Hepatocyte (in vitro differentiated cells): Measurements from ENCODE around the gene FBXO2. TPM values are rescaled to one million over a fixed set of nuclear protein-coding genes. Genes with fewer than 3 reads are reported as not detected.
A peak's percentile ranks its signal among the peaks of the same experiment; 100 is the strongest.

Experiments
- DNase-seq: peaks from one replicate; pipeline ENCODE4 v3.0.0-alpha.2; 2016; ENCODE audit warnings: low spot score
- H2AFZ ChIP-seq: fragments of 200-600 bp; sonication (generic); 2 replicates; pipeline ENCODE4 v1.6.0; 2016; ENCODE audit warnings: antibody characterized with exemption, mild to moderate bottlenecking
- H3K27ac ChIP-seq: fragments of 200-600 bp; sonication (generic); 2 replicates; pipeline ENCODE4 v1.5.1; 2016; ENCODE audit warnings: mild to moderate bottlenecking
- H3K27me3 ChIP-seq: fragments of 200-600 bp; sonication (generic); 2 replicates; pipeline ENCODE4 v1.6.1; 2016
- H3K36me3 ChIP-seq: fragments of 200-600 bp; sonication (generic); replicated peaks from 2 replicates; pipeline ENCODE4 v1.5.1; 2016; ENCODE audit warnings: low read depth; ENCODE audit not compliant: insufficient read depth
- H3K4me1 ChIP-seq: fragments of 200-600 bp; sonication (generic); 2 replicates; pipeline ENCODE4 v1.5.1; 2016; ENCODE audit warnings: mild to moderate bottlenecking, moderate library complexity; ENCODE audit not compliant: insufficient read depth
- H3K4me2 ChIP-seq: fragments of 200-600 bp; sonication (generic); 2 replicates; pipeline ENCODE4 v1.6.0; 2016
- H3K4me3 ChIP-seq: fragments of 200-600 bp; sonication (generic); 2 replicates; pipeline ENCODE4 v1.5.1; 2016; ENCODE audit warnings: mild to moderate bottlenecking
- H3K79me2 ChIP-seq: fragments of 200-600 bp; sonication (generic); 2 replicates; pipeline ENCODE4 v1.6.0; 2017; ENCODE audit warnings: mild to moderate bottlenecking
- H3K9me2 ChIP-seq: fragments of 200-600 bp; sonication (generic); replicated peaks from 2 replicates; pipeline ENCODE4 v1.6.0; 2017; ENCODE audit warnings: mild to moderate bottlenecking; ENCODE audit not compliant: insufficient read depth
- H3K9me3 ChIP-seq: fragments of 200-600 bp; sonication (generic); 2 replicates; pipeline ENCODE4 v1.5.1; 2016; ENCODE audit warnings: low read depth, mild to moderate bottlenecking
- H4K20me1 ChIP-seq: fragments of 200-600 bp; sonication (generic); 2 replicates; pipeline ENCODE4 v1.6.0; 2016; ENCODE audit warnings: mild to moderate bottlenecking; ENCODE audit not compliant: insufficient read depth, poor library complexity, severe bottlenecking
- EZH2 ChIP-seq: fragments of 200-600 bp; sonication (generic); IDR thresholded peaks from 2 replicates; pipeline ENCODE4 v1.6.1; 2016; ENCODE audit warnings: antibody characterized with exemption, mild to moderate bottlenecking, borderline replicate concordance
- EZH2phosphoT487 ChIP-seq: fragments of 200-600 bp; sonication (generic); IDR thresholded peaks from one replicate; pipeline ENCODE4 v1.6.1; 2018; ENCODE audit warnings: antibody characterized with exemption, mild to moderate bottlenecking, low read depth, moderate library complexity; ENCODE audit not compliant: unreplicated experiment, severe bottlenecking
- WGBS: methylation state at CpG from one replicate; pipeline ENCODE4 v1.1.6; 2016; ENCODE audit warnings: low lambda C conversion rate; ENCODE audit errors: missing lambda C conversion rate; 5-methylcytosine and 5-hydroxymethylcytosine counted together
- polyA plus RNA-seq: library from polyadenylated mRNA; unstranded; fragments of >200 nt; fragmentation: Nextera tagmentation; extraction: Ambion mirVana; gene quantifications from 2 replicates; pipeline ENCODE4 v1.2.1, GENCODE V29; 2016
- total RNA-seq: library from RNA; depleted of rRNA; stranded (reverse); fragments of >200 nt; gene quantifications from 2 replicates; pipeline ENCODE4 v1.2.3, GENCODE V29; 2014
- TF ChIP-seq, protein P1 (sequence below): fragments of 200-600 bp; sonication (generic); IDR thresholded peaks from 2 replicates; pipeline ENCODE4 v1.5.1; 2016; ENCODE audit warnings: antibody characterized with exemption, mild to moderate bottlenecking; ENCODE audit not compliant: poor library complexity

FBXO2 gene
- total and polyA plus RNA-seq, 2 experiments from 2014 or later: 134 to 339 TPM

DNA sequence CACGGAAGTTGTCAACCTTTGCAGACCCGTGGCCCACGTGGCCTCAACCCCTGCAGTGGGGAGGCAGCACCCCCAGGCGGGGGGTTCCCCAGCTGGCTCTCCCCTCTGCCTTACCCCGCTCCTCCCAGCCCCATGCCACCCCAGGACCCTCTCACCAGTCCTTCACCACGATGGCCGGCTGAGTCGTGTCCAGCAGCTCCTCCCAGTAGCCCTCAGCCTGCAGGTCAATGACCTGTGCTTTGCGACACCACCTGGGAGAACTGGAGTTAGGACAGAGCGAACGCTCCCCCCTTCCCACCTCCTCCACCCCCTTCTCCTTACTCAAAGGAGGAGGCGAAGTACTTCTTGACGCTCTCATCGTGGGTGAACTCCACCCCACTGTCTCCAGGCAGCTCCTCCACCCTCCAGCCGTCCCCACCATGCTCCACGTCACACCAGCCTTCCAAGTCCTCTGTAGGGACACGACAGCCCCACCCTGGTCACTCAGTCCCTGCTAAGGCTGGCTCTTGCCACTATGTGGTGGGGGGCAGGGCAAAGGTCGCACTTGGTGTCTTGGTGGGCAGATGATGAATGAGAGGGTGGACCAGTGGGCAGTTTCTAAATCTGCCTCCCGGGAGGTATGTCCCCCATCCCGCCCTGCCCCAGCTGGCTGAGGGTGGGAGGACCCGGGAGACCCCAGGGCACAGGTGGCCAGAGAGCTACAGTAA is 4.5 kb downstream of the FBXO2 start:
- Histone ChIP-seq H4K20me1 (no peaks in the 10 kb centered on the region), H3K36me3 (no peaks in the 10 kb centered on the region), H3K9me2 (no peaks in the 10 kb centered on the region), H3K27me3 (no peaks in the 10 kb centered on the region), H3K27ac (no peak overlapping the region), H3K4me1 (peaks cover 8% of the 10 kb centered on the region), H3K79me2 (peaks cover 20% of the 10 kb centered on the region), H3K4me2 (peak overlapping the region; percentile 76), H2AFZ (no peak overlapping the region), H3K4me3 (no peak overlapping the region), H3K9me3 (no peaks in the 10 kb centered on the region)
- WGBS: 68% methylated on average over 19 of the region's 21 CpGs
- DNase-seq: no peak
- TF ChIP-seq EZH2phosphoT487: no peak
- TF ChIP-seq, protein P1, sequence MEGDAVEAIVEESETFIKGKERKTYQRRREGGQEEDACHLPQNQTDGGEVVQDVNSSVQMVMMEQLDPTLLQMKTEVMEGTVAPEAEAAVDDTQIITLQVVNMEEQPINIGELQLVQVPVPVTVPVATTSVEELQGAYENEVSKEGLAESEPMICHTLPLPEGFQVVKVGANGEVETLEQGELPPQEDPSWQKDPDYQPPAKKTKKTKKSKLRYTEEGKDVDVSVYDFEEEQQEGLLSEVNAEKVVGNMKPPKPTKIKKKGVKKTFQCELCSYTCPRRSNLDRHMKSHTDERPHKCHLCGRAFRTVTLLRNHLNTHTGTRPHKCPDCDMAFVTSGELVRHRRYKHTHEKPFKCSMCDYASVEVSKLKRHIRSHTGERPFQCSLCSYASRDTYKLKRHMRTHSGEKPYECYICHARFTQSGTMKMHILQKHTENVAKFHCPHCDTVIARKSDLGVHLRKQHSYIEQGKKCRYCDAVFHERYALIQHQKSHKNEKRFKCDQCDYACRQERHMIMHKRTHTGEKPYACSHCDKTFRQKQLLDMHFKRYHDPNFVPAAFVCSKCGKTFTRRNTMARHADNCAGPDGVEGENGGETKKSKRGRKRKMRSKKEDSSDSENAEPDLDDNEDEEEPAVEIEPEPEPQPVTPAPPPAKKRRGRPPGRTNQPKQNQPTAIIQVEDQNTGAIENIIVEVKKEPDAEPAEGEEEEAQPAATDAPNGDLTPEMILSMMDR: no peak
- no peak for TF ChIP-seq EZH2

DNA sequence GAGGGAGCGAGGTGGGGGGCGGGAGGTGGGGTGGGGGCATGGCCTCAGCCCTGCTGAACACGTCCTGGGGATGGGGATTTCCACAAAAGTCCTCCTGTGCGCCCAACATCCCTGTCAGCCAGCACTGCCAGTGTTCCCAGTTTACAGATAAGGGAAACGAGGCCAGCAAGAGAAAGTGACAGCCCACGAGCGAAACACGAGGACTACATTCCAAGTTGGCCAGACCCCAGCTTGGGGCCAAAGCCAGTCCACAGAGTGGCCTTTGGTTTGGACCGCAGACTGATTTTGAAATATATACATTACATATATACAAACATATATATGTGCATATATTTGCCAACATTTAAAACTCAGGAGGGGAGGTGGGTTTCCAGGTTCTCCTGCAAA is 5.0 kb downstream of the FBXO2 start:
- H3K4me1 ChIP-seq: peaks cover 8% of the 10 kb centered on the region
- H3K9me3 ChIP-seq: no peaks in the 10 kb centered on the region
- 58% methylated on average over 9 of the region's 9 CpGs for WGBS
- no peak overlapping the region for H3K27ac ChIP-seq
- no peaks in the 10 kb centered on the region for H3K9me2 ChIP-seq
- no peak overlapping the region for H3K4me3 ChIP-seq
- no peak overlapping the region for H3K4me2 ChIP-seq
- H2AFZ ChIP-seq: no peak overlapping the region
- H3K79me2 ChIP-seq: peaks cover 20% of the 10 kb centered on the region
- TF ChIP-seq EZH2: no peak
- TF ChIP-seq, protein P1: no peak
- no peak for TF ChIP-seq EZH2phosphoT487
- H3K27me3 ChIP-seq: no peaks in the 10 kb centered on the region
- no peaks in the 10 kb centered on the region for H4K20me1 ChIP-seq
- DNase-seq: no peak
- H3K36me3 ChIP-seq: no peaks in the 10 kb centered on the region

DNA sequence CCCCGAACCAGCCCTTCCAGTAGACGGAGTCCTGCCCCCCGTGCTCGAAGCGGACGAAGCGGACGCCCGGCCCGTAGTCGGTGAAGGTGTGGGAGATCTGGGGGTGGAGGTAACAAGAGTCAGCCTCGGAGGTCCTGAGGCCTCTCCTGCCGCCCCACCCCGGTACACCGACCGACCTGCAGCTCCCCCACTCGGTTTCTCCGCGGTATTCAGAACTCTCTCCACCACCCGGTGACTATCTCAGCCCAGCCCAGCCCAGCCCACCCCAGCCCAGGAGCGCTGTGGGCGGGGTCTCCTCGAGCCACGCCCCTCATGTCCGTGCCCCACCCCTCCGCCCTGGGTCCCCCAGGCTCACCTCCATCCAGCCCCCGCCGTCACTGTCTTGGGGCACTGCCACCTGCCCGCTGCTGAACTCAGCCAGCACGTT is 5.5 kb downstream of the FBXO2 start:
- WGBS: 35% methylated on average over 19 of the region's 30 CpGs
- Histone ChIP-seq H3K4me3 (no peak overlapping the region), H3K9me3 (no peaks in the 10 kb centered on the region), H3K4me2 (peak overlapping the region; percentile 25), H3K27ac (no peak overlapping the region), H3K27me3 (no peaks in the 10 kb centered on the region), H2AFZ (no peak overlapping the region), H3K9me2 (no peaks in the 10 kb centered on the region), H3K79me2 (peaks cover 20% of the 10 kb centered on the region), H3K4me1 (peaks cover 8% of the 10 kb centered on the region), H3K36me3 (no peaks in the 10 kb centered on the region), H4K20me1 (no peaks in the 10 kb centered on the region)
- peak; percentile 51 for DNase-seq
- TF ChIP-seq EZH2phosphoT487 (no peak), EZH2 (no peak)
- TF ChIP-seq, protein P1: no peak

DNA sequence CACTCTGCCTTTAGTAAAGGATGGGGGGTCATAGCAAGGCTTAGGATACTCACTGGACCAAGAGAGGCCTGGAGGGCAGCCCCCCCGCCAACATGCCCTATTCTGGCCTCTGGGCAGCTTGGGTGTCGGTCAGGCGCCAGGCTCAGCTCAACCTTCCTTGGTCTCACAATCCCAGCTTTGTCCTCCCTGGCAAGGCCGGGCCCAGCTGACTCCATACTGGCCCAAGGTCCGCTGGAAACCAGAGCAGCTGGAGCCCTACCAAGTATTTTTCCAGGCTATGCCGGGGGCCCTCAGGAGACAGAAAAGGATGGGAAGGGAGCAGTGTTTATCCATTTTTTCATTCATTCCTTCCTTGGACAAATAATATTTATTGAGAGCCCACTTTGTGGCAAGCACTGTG is 6.2 kb downstream of the FBXO2 start:
- H4K20me1 ChIP-seq: no peaks in the 10 kb centered on the region
- H2AFZ ChIP-seq: no peak overlapping the region
- H3K27me3 ChIP-seq: no peaks in the 10 kb centered on the region
- H3K9me2 ChIP-seq: no peaks in the 10 kb centered on the region
- no peak overlapping the region for H3K4me2 ChIP-seq
- no peak for DNase-seq
- H3K9me3 ChIP-seq: no peaks in the 10 kb centered on the region
- TF ChIP-seq, protein P1: no peak
- no peak for TF ChIP-seq EZH2phosphoT487
- TF ChIP-seq EZH2: no peak
- no peaks in the 10 kb centered on the region for H3K36me3 ChIP-seq
- peaks cover 20% of the 10 kb centered on the region for H3K79me2 ChIP-seq
- 87% methylated on average over 6 of the region's 6 CpGs for WGBS
- H3K27ac ChIP-seq: no peak overlapping the region
- H3K4me1 ChIP-seq: peaks cover 8% of the 10 kb centered on the region
- H3K4me3 ChIP-seq: no peak overlapping the region
